Measurements from ENCODE around the gene SLC19A1.

Gene SLC19A1

GRCh38 chr21:45463871-45464270 lies 78.4 kb downstream of the SLC19A1 start:
- DNase-seq, result no peak

- no peak for DNase-seq
These were observed 80.4 kb downstream of the SLC19A1 start for GRCh38 chr21:45461806-45462341.

GRCh38 chr21:45461369-45461750 lies 80.9 kb downstream of the SLC19A1 start:
- DNase-seq, result no peak

GRCh38 chr21:45460611-45461368 lies 81.5 kb downstream of the SLC19A1 start:
- no peak for DNase-seq

GRCh38 chr21:45460011-45460565 lies 82.2 kb downstream of the SLC19A1 start:
- no peak for DNase-seq

GRCh38 chr21:45459171-45460010 lies 82.8 kb downstream of the SLC19A1 start:
- no peak for DNase-seq

GRCh38 chr21:45458281-45459170 lies 83.7 kb downstream of the SLC19A1 start:
- DNase-seq, result no peak

GRCh38 chr21:45457832-45458172 lies 84.4 kb downstream of the SLC19A1 start:
- DNase-seq, result no peak

- no peak for DNase-seq
These were observed 84.9 kb downstream of the SLC19A1 start for GRCh38 chr21:45457161-45457831.

GRCh38 chr21:45456584-45457160 lies 85.6 kb downstream of the SLC19A1 start:
- no peak for DNase-seq

- DNase-seq, result no peak
These were observed 86.3 kb downstream of the SLC19A1 start for GRCh38 chr21:45455674-45456583.

GRCh38 chr21:45454926-45455673 lies 87.1 kb downstream of the SLC19A1 start:
- DNase-seq, result no peak

GRCh38 chr21:45454060-45454925 lies 87.9 kb downstream of the SLC19A1 start:
- no peak for DNase-seq

- DNase-seq, result no peak
These were observed 88.8 kb downstream of the SLC19A1 start for GRCh38 chr21:45453308-45453950.

- DNase-seq, result no peak
These were observed 89.4 kb downstream of the SLC19A1 start for GRCh38 chr21:45452696-45453307.

GRCh38 chr21:45451771-45452182 lies 90.5 kb downstream of the SLC19A1 start:
- no peak for DNase-seq

GRCh38 chr21:45451091-45451740 lies 91.0 kb downstream of the SLC19A1 start:
- DNase-seq, result no peak
